HCT116 (cell line): ENCODE data around the gene METTL6. TPM values are rescaled to one million over a fixed set of nuclear protein-coding genes. Genes with fewer than 3 reads are reported as not detected.

ENCODE experiments used
- ATAC-seq: fragments of 200-7000 bp; cut with Tn5 transposase; 2 replicates; pipeline ENCODE4 v1.9.1; 2020; ENCODE audit warnings: mild to moderate bottlenecking, moderate library complexity
- BruUV-seq: library from RNA; stranded (reverse); fragments of 400-500 nt; replicated peaks from 2 replicates; lab custom pipeline; 2021; lab: Mats Ljungman, UMichigan
- CTCF ChIA-PET: fragments of 300-600 bp; sonication (Branson Sonifier 250); formaldehyde crosslinking; loops from one replicate; lab custom pipeline; 2021; ENCODE audit warnings: antibody characterized with exemption; lab: Charles Lee
- POLR2A ChIA-PET: fragments of 300-600, 350-600 bp; sonication (Branson Sonifier 250); formaldehyde crosslinking; loops from one replicate; lab custom pipeline; 2021; ENCODE audit warnings: antibody characterized with exemption; lab: Charles Lee
- RAD21 ChIA-PET, 2 experiments: fragments of 300-600 bp; sonication (Branson Sonifier 250); formaldehyde crosslinking; loops; one replicate each; lab custom pipeline; 2023; ENCODE audit warnings: low total read pairs in 2 of 2; ENCODE audit not compliant: uncharacterized antibody in 2 of 2, unreplicated experiment in 2 of 2, low non-redundant PET in 1 of 2; lab: Charles Lee
- DNase-seq: peaks from one replicate; pipeline ENCODE4 v3.0.0-alpha.2; 2010; ENCODE audit warnings: low read depth, low spot score
- H2AFZ ChIP-seq: fragments of 200-600 bp; shearing (Covaris generic), sonication (generic); 2 replicates; pipeline ENCODE4 v1.6.1; 2017; ENCODE audit warnings: low read depth, mixed run types, mixed read lengths, antibody characterized with exemption, low read length; ENCODE audit not compliant: poor library complexity, severe bottlenecking
- H3K27ac ChIP-seq: 2 replicates; pipeline ENCODE4 v1.5.1; 2012; ENCODE audit warnings: low read depth, low read length
- H3K27me3 ChIP-seq: fragments of 200-600 bp; sonication (generic); 2 replicates; pipeline ENCODE4 v1.6.1; 2016; ENCODE audit warnings: mixed run types, low read length, mixed read lengths; ENCODE audit not compliant: insufficient read depth
- H3K36me3 ChIP-seq, 2 experiments: fragments of 200-500 bp in 1 of 2; fragments of 200-600 bp in 1 of 2; sonication (Bioruptor generic) in 1 of 2; sonication (generic) in 1 of 2; 2 replicates each; pipeline versions ENCODE4 v1.5.1 to v1.6.1; 2014 to 2016; ENCODE audit warnings: low read length in 2 of 2, inconsistent platforms in 1 of 2, mixed read lengths in 1 of 2, mixed run types in 1 of 2; ENCODE audit not compliant: insufficient read depth in 2 of 2, control insufficient read depth in 1 of 2
- H3K4me1 ChIP-seq, 2 experiments: fragments of 200-600 bp in 1 of 2; sonication (generic) in 1 of 2; 2 replicates each; pipeline versions ENCODE4 v1.5.1 to v1.6.1; 2012 to 2017; ENCODE audit warnings: low read length in 2 of 2, inconsistent platforms in 1 of 2, mild to moderate bottlenecking in 1 of 2, mixed read lengths in 1 of 2, mixed run types in 1 of 2, moderate library complexity in 1 of 2; ENCODE audit not compliant: insufficient read depth in 2 of 2, control insufficient read depth in 1 of 2
- H3K4me2 ChIP-seq: fragments of 200-600 bp; sonication (generic); 2 replicates; pipeline ENCODE4 v1.6.1; 2017; ENCODE audit warnings: mixed run types, low read length, mixed read lengths
- H3K4me3 ChIP-seq, 2 experiments: fragments of 200-600 bp in 1 of 2; sonication (generic) in 1 of 2; replicated peaks in 1 of 2; 2 replicates each; pipeline ENCODE4 v1.5.1; 2011 to 2016; ENCODE audit warnings: low read length in 2 of 2, control low read depth in 1 of 2, low read depth in 1 of 2, mild to moderate bottlenecking in 1 of 2, mixed read lengths in 1 of 2, mixed run types in 1 of 2
- H3K79me2 ChIP-seq: fragments of 200-600 bp; sonication (generic); 2 replicates; pipeline ENCODE4 v1.6.1; 2017; ENCODE audit warnings: mild to moderate bottlenecking, mixed run types, low read length, moderate library complexity, mixed read lengths; ENCODE audit not compliant: insufficient read depth
- H3K9ac ChIP-seq: fragments of 200-600 bp; sonication (generic); 2 replicates; pipeline ENCODE4 v1.6.1; 2016; ENCODE audit warnings: low read length, mixed read lengths
- H3K9me2 ChIP-seq: fragments of 200-600 bp; sonication (generic), shearing (Covaris generic); 2 replicates; pipeline ENCODE4 v1.6.1; 2017; ENCODE audit warnings: mixed run types, mild to moderate bottlenecking, moderate library complexity; ENCODE audit not compliant: insufficient read depth
- H3K9me3 ChIP-seq, 2 experiments: fragments of 200-500 bp in 1 of 2; fragments of 200-600 bp in 1 of 2; sonication (Bioruptor generic) in 1 of 2; sonication (generic) in 1 of 2; 2 replicates each; pipeline ENCODE4 v1.6.1; 2014 to 2017; ENCODE audit warnings: low read length in 2 of 2, mixed read lengths in 2 of 2, inconsistent platforms in 1 of 2, low read depth in 1 of 2, mild to moderate bottlenecking in 1 of 2, mixed run types in 1 of 2, moderate library complexity in 1 of 2; ENCODE audit not compliant: control insufficient read depth in 1 of 2, insufficient read depth in 1 of 2
- H4K20me1 ChIP-seq: fragments of 200-600 bp; sonication (generic), shearing (Covaris generic); 2 replicates; pipeline ENCODE4 v1.6.1; 2017; ENCODE audit warnings: mixed run types, mild to moderate bottlenecking, moderate library complexity; ENCODE audit not compliant: insufficient read depth
- CBX3 ChIP-seq: IDR thresholded peaks from 2 replicates; pipeline ENCODE4 v1.6.1; 2012; ENCODE audit warnings: low read depth
- CEBPB ChIP-seq: IDR thresholded peaks from 2 replicates; pipeline ENCODE4 v1.6.1; 2012; ENCODE audit warnings: low read depth
- EGR1 ChIP-seq: IDR thresholded peaks from 2 replicates; pipeline ENCODE4 v1.6.1; 2012; ENCODE audit warnings: low read depth
- EZH2 ChIP-seq: fragments of 200-600 bp; sonication (generic); IDR thresholded peaks from 2 replicates; pipeline ENCODE4 v1.6.1; 2017; ENCODE audit warnings: antibody characterized with exemption, mixed run types
- FOSL1 ChIP-seq: IDR thresholded peaks from 2 replicates; pipeline ENCODE4 v1.6.1; 2012; ENCODE audit warnings: low read depth
- JUND ChIP-seq: IDR thresholded peaks from 2 replicates; pipeline ENCODE4 v1.6.1; 2012
- POLR2A ChIP-seq: IDR thresholded peaks from 2 replicates; pipeline ENCODE4 v1.7.0; 2011; ENCODE audit warnings: borderline replicate concordance; ENCODE audit not compliant: insufficient read depth, insufficient read length; ENCODE audit errors: extremely low read depth
- POLR2AphosphoS5 ChIP-seq: IDR thresholded peaks from 2 replicates; pipeline ENCODE4 v1.6.1; 2011; ENCODE audit warnings: mild to moderate bottlenecking, low read depth, low read length, moderate library complexity
- RAD21 ChIP-seq: IDR thresholded peaks from 2 replicates; pipeline ENCODE4 v1.6.1; 2012; ENCODE audit warnings: low read depth, mild to moderate bottlenecking
- SP1 ChIP-seq: IDR thresholded peaks from 2 replicates; pipeline ENCODE4 v1.6.1; 2012; ENCODE audit warnings: low read depth
- SRF ChIP-seq: IDR thresholded peaks from 2 replicates; pipeline ENCODE4 v1.6.1; 2012; ENCODE audit warnings: low read depth
- TCF7L2 ChIP-seq: IDR thresholded peaks from 2 replicates; pipeline ENCODE4 v1.7.0; 2011; ENCODE audit warnings: borderline replicate concordance, inconsistent platforms; ENCODE audit not compliant: insufficient read depth, insufficient read length; ENCODE audit errors: extremely low read depth
- YY1 ChIP-seq: IDR thresholded peaks from 2 replicates; pipeline ENCODE4 v1.6.1; 2011; ENCODE audit warnings: low read length, low read depth, moderate library complexity, mild to moderate bottlenecking; ENCODE audit not compliant: insufficient replicate concordance; ENCODE audit errors: extremely low read depth
- ZNF274 ChIP-seq: fragments of 200-500 bp; sonication (Bioruptor generic); IDR thresholded peaks from 2 replicates; pipeline ENCODE4 v1.6.1; 2014; ENCODE audit warnings: mild to moderate bottlenecking, low read depth, low read length, inconsistent platforms
- intact Hi-C: fragments of 100-400 bp; cut with micrococcal nuclease; formaldehyde crosslinking; loops from 2 replicates; pipeline ENCODE4 v1.10.0; 2022
- total RNA-seq: library from RNA; stranded (reverse); gene quantifications from one replicate; pipeline ENCODE4 v1.2.1, GENCODE V29; 2021; ENCODE audit not compliant: unreplicated experiment
- TF ChIP-seq, protein P1 (sequence below): IDR thresholded peaks from 2 replicates; pipeline ENCODE4 v1.6.1; 2012; ENCODE audit warnings: low read depth
- TF ChIP-seq, protein P2 (sequence below): IDR thresholded peaks from 2 replicates; pipeline ENCODE4 v1.6.1; 2012
- TF ChIP-seq, protein P3 (sequence below), 3 experiments: fragments of 200-600 bp in 1 of 3; sonication (generic) in 1 of 3; IDR thresholded peaks in 2 of 3; conservative IDR thresholded peaks in 1 of 3; 2 replicates each; pipeline ENCODE4 v1.5.1; 2012 to 2017; ENCODE audit warnings: low read depth in 2 of 3, low read length in 2 of 3, antibody characterized with exemption in 1 of 3, borderline replicate concordance in 1 of 3, control low read depth in 1 of 3, mild to moderate bottlenecking in 1 of 3, mixed read lengths in 1 of 3, mixed run types in 1 of 3, moderate library complexity in 1 of 3; ENCODE audit not compliant: insufficient read depth in 1 of 3
- TF ChIP-seq, protein P4 (sequence below): IDR thresholded peaks from 2 replicates; pipeline ENCODE4 v1.6.1; 2011; ENCODE audit warnings: mild to moderate bottlenecking, low read length, moderate library complexity; ENCODE audit not compliant: insufficient replicate concordance; ENCODE audit errors: extremely low read depth
- TF ChIP-seq, protein P5 (sequence below): IDR thresholded peaks from 2 replicates; pipeline ENCODE4 v1.6.1; 2012

METTL6 gene
- total RNA-seq, 1 experiment from 2014 or later, result 14.7 TPM

DNA sequence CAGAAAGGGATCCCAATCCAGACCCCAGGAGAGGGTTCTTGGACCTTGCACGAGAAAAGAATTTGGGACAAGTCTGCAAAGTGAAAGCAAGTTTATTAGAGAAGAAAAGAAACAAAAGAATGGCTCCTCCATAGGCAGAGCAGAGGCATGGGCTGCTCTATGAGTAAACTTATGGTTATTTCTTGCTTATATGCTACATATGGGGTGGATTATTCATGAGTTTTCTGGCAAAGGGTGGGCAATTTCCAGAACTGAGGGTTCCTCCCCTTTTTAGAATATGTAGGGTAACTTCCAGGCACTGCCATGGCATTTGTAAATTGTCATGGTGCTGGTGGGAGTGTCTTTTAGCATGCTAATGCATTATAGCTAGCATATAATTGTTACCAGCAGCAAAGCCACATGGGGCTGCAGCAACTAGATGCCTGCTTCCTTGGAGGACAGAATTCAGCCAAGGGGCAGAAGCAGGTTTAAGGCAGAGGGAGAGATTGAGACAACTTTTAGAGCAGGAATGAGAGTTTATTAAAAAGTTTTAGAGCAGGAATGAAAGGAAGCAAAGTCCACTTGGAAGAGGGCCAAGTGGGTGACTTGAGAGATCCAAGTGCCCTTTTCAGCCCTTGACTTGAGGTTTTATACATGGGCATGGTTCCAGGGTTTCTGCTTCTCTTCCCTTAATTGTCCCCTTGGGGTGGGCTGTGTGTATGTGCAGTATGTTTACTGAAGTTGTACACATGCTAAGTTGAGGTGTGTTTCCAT, 41.3 kb downstream of the METTL6 start:
- Histone ChIP-seq H3K9me2 (no peaks in the 10 kb centered on the region), H4K20me1 (no peaks in the 10 kb centered on the region), H3K9ac (no peak overlapping the region), H3K79me2 (no peaks in the 10 kb centered on the region), H3K9me3 (no peaks in the 10 kb centered on the region), H3K4me2 (0 out of 2 replicates have a peak overlapping the region, but pooled peaks have one; percentile 19), H2AFZ (no peak overlapping the region), H3K27ac (no peak overlapping the region), H3K27me3 (no peaks in the 10 kb centered on the region), H3K36me3 (no peaks in the 10 kb centered on the region), H3K4me3 (no peak overlapping the region), H3K4me1 (peaks cover 3 to 29% of the 10 kb centered on the region in 2 experiments; a peak in 2 of 4 replicates)
- DNase-seq, result no peak
- ChIA-PET POLR2A (no interaction called here), RAD21 (no interaction called here), CTCF (no interaction called here)
- ATAC-seq, result no peak
- intact Hi-C loops, result no loop called here
- no TSS peak for BruUV-seq
- TF ChIP-seq CBX3 (no peak), SRF (no peak), ZNF274 (no peak), JUND (no peak), EGR1 (no peak), YY1 (no peak), POLR2AphosphoS5 (no peak), FOSL1 (no peak), CEBPB (no peak), EZH2 (no peak), SP1 (no peak), TCF7L2 (no peak), POLR2A (no peak), RAD21 (no peak)
- TF ChIP-seq, protein P1, sequence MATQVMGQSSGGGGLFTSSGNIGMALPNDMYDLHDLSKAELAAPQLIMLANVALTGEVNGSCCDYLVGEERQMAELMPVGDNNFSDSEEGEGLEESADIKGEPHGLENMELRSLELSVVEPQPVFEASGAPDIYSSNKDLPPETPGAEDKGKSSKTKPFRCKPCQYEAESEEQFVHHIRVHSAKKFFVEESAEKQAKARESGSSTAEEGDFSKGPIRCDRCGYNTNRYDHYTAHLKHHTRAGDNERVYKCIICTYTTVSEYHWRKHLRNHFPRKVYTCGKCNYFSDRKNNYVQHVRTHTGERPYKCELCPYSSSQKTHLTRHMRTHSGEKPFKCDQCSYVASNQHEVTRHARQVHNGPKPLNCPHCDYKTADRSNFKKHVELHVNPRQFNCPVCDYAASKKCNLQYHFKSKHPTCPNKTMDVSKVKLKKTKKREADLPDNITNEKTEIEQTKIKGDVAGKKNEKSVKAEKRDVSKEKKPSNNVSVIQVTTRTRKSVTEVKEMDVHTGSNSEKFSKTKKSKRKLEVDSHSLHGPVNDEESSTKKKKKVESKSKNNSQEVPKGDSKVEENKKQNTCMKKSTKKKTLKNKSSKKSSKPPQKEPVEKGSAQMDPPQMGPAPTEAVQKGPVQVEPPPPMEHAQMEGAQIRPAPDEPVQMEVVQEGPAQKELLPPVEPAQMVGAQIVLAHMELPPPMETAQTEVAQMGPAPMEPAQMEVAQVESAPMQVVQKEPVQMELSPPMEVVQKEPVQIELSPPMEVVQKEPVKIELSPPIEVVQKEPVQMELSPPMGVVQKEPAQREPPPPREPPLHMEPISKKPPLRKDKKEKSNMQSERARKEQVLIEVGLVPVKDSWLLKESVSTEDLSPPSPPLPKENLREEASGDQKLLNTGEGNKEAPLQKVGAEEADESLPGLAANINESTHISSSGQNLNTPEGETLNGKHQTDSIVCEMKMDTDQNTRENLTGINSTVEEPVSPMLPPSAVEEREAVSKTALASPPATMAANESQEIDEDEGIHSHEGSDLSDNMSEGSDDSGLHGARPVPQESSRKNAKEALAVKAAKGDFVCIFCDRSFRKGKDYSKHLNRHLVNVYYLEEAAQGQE, result no peak
- TF ChIP-seq, protein P2, sequence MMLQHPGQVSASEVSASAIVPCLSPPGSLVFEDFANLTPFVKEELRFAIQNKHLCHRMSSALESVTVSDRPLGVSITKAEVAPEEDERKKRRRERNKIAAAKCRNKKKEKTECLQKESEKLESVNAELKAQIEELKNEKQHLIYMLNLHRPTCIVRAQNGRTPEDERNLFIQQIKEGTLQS, result no peak
- TF ChIP-seq, protein P3, sequence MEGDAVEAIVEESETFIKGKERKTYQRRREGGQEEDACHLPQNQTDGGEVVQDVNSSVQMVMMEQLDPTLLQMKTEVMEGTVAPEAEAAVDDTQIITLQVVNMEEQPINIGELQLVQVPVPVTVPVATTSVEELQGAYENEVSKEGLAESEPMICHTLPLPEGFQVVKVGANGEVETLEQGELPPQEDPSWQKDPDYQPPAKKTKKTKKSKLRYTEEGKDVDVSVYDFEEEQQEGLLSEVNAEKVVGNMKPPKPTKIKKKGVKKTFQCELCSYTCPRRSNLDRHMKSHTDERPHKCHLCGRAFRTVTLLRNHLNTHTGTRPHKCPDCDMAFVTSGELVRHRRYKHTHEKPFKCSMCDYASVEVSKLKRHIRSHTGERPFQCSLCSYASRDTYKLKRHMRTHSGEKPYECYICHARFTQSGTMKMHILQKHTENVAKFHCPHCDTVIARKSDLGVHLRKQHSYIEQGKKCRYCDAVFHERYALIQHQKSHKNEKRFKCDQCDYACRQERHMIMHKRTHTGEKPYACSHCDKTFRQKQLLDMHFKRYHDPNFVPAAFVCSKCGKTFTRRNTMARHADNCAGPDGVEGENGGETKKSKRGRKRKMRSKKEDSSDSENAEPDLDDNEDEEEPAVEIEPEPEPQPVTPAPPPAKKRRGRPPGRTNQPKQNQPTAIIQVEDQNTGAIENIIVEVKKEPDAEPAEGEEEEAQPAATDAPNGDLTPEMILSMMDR (IDR thresholded peaks at IDR 0.05 in 2 of 3, conservative IDR thresholded peaks at IDR 0.05 in 1 of 3; ENCODE audit: borderline replicate concordance in 1 of 3, insufficient read depth in 1 of 3, low read depth in 2 of 3, low read length in 2 of 3), result no peak
- TF ChIP-seq, protein P4, sequence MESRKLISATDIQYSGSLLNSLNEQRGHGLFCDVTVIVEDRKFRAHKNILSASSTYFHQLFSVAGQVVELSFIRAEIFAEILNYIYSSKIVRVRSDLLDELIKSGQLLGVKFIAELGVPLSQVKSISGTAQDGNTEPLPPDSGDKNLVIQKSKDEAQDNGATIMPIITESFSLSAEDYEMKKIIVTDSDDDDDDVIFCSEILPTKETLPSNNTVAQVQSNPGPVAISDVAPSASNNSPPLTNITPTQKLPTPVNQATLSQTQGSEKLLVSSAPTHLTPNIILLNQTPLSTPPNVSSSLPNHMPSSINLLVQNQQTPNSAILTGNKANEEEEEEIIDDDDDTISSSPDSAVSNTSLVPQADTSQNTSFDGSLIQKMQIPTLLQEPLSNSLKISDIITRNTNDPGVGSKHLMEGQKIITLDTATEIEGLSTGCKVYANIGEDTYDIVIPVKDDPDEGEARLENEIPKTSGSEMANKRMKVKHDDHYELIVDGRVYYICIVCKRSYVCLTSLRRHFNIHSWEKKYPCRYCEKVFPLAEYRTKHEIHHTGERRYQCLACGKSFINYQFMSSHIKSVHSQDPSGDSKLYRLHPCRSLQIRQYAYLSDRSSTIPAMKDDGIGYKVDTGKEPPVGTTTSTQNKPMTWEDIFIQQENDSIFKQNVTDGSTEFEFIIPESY, result no peak
- TF ChIP-seq, protein P5, sequence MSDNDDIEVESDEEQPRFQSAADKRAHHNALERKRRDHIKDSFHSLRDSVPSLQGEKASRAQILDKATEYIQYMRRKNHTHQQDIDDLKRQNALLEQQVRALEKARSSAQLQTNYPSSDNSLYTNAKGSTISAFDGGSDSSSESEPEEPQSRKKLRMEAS, result no peak
